ENCODE measurements around the gene EIF4E1B.
"Not testable (repeated sequence)": the region's sequence is repeated elsewhere in the genome, so short reads cannot be mapped to it uniquely, and the experiment has no call there.

EIF4E1B gene

GRCh38 chr5:176590035-176590717, 40.3 kb upstream of the EIF4E1B start:
- TF ChIP-seq, protein P1, sequence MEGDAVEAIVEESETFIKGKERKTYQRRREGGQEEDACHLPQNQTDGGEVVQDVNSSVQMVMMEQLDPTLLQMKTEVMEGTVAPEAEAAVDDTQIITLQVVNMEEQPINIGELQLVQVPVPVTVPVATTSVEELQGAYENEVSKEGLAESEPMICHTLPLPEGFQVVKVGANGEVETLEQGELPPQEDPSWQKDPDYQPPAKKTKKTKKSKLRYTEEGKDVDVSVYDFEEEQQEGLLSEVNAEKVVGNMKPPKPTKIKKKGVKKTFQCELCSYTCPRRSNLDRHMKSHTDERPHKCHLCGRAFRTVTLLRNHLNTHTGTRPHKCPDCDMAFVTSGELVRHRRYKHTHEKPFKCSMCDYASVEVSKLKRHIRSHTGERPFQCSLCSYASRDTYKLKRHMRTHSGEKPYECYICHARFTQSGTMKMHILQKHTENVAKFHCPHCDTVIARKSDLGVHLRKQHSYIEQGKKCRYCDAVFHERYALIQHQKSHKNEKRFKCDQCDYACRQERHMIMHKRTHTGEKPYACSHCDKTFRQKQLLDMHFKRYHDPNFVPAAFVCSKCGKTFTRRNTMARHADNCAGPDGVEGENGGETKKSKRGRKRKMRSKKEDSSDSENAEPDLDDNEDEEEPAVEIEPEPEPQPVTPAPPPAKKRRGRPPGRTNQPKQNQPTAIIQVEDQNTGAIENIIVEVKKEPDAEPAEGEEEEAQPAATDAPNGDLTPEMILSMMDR (IDR thresholded peaks at IDR 0.05; ENCODE audit: low read depth, low read length, poor library complexity, severe bottlenecking) = no peak
- no peak for TF ChIP-seq EZH2phosphoT487 (IDR thresholded peaks at IDR 0.05; ENCODE audit: borderline replicate concordance, low read length)
- Histone ChIP-seq H3K79me2 (ENCODE audit: control insufficient read depth, low read length) (no peaks in the 10 kb centered on the region), H3K27ac (ENCODE audit: low read depth, low read length) (no peak overlapping the region), H3K4me1 (ENCODE audit: control insufficient read depth, low read length) (no peaks in the 10 kb centered on the region), H3K36me3 (ENCODE audit: control insufficient read depth, low read length) (peaks cover 10% of the 10 kb centered on the region), H3K4me2 (ENCODE audit: low read length) (no peak overlapping the region), H3K9me3 (ENCODE audit: control insufficient read depth, insufficient read depth, low read length) (peaks cover 19% of the 10 kb centered on the region), H3K4me3 (ENCODE audit: low read length) (no peak overlapping the region), H4K20me1 (ENCODE audit: control insufficient read depth, insufficient read depth, low read depth, low read length) (no peaks in the 10 kb centered on the region), H3K27me3 (ENCODE audit: control insufficient read depth, low read length) (no peaks in the 10 kb centered on the region), H3K9me2 (replicated peaks; ENCODE audit: control insufficient read depth, low read length) (no peaks in the 10 kb centered on the region), H3F3A (ENCODE audit: control insufficient read depth, insufficient read depth) (peaks cover 4% of the 10 kb centered on the region; the same call in 1 of the 2 replicates)

DNA sequence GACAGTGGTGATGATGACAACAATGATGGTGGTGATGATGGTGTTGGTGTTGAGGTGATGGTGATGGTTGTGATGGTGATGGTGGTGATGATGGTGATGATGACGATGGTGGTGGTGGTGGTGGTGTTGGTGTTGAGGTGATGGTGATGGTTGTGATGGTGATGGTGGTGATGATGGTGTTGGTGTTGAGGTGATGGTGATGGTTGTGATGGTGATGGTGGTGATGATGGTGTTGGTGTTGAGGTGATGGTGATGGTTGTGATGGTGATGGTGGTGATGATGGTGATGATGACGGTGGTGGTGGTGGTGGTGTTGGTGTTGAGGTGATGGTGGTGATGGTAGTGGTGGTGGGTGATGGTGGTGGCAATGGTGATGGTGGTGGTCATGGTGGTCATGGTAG, 38.8 kb upstream of the EIF4E1B start:
- H3K79me2 ChIP-seq (ENCODE audit: control insufficient read depth, low read length); H3K27ac ChIP-seq (ENCODE audit: low read depth, low read length); H3K4me1 ChIP-seq (ENCODE audit: control insufficient read depth, low read length); H3K9me2 ChIP-seq (replicated peaks; ENCODE audit: control insufficient read depth, low read length); H3K4me3 ChIP-seq (ENCODE audit: low read length); H4K20me1 ChIP-seq (ENCODE audit: control insufficient read depth, insufficient read depth, low read depth, low read length); H3K36me3 ChIP-seq (ENCODE audit: control insufficient read depth, low read length); H3K27me3 ChIP-seq (ENCODE audit: control insufficient read depth, low read length); H3K4me2 ChIP-seq (ENCODE audit: low read length); H3F3A ChIP-seq (ENCODE audit: control insufficient read depth, insufficient read depth): not testable (repeated sequence)
- H3K9me3 ChIP-seq (ENCODE audit: control insufficient read depth, insufficient read depth, low read length) = peaks cover 12% of the 10 kb centered on the region; the same call in 1 of the 2 replicates

GRCh38 chr5:176592573-176592972, 37.9 kb upstream of the EIF4E1B start:
- no peaks in the 10 kb centered on the region for H4K20me1 ChIP-seq (ENCODE audit: control insufficient read depth, insufficient read depth, low read depth, low read length)
- H3K36me3 ChIP-seq (ENCODE audit: control insufficient read depth, low read length) = peaks cover 10% of the 10 kb centered on the region
- H3K4me1 ChIP-seq (ENCODE audit: control insufficient read depth, low read length) = no peaks in the 10 kb centered on the region
- no peaks in the 10 kb centered on the region for H3K9me2 ChIP-seq (replicated peaks; ENCODE audit: control insufficient read depth, low read length)
- H3K27me3 ChIP-seq (ENCODE audit: control insufficient read depth, low read length) = no peaks in the 10 kb centered on the region
- peaks cover 4% of the 10 kb centered on the region; the same call in 1 of the 2 replicates for H3F3A ChIP-seq (ENCODE audit: control insufficient read depth, insufficient read depth)
- H3K4me2 ChIP-seq (ENCODE audit: low read length) = no peak overlapping the region
- H3K27ac ChIP-seq (ENCODE audit: low read depth, low read length) = no peak overlapping the region
- no peaks in the 10 kb centered on the region for H3K79me2 ChIP-seq (ENCODE audit: control insufficient read depth, low read length)
- H3K4me3 ChIP-seq (ENCODE audit: low read length) = no peak overlapping the region
- peaks cover 12% of the 10 kb centered on the region; the same call in 1 of the 2 replicates for H3K9me3 ChIP-seq (ENCODE audit: control insufficient read depth, insufficient read depth, low read length)
- no peak for TF ChIP-seq EZH2phosphoT487 (IDR thresholded peaks at IDR 0.05; ENCODE audit: borderline replicate concordance, low read length)
- TF ChIP-seq, protein P1 (IDR thresholded peaks at IDR 0.05; ENCODE audit: low read depth, low read length, poor library complexity, severe bottlenecking) = no peak

DNA sequence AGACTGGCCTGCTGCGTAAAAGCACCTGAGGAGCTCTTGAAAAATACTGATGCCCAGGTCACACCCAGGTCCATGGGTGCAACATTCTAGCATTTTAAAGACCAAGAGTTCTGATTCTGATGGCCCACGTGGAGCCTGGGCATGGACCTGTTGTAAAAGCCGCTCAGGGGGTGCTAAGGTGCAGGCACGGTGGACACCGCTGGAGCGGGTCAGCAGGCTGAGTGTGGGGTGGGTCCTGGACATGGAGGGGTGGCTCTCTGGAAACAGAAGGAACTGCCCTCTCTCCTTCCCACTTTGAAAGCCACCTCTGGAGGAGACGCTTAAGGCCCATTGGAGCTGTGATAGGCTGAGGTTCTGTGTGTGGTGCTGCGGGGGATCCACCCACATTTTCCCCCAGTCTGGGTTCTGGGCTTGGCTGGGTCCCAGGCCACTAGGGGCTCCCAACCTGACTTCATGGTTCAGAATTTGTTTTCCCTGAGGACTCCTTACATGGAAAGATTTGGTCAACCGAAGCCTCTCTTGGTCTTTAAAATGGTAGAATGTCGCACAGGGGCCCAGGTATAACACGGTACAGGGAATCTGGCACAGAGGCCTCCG, 37.1 kb upstream of the EIF4E1B start:
- no peak overlapping the region for H3K4me2 ChIP-seq (ENCODE audit: low read length)
- H4K20me1 ChIP-seq (ENCODE audit: control insufficient read depth, insufficient read depth, low read depth, low read length) = no peaks in the 10 kb centered on the region
- H3K9me2 ChIP-seq (replicated peaks; ENCODE audit: control insufficient read depth, low read length) = no peaks in the 10 kb centered on the region
- H3K4me1 ChIP-seq (ENCODE audit: control insufficient read depth, low read length) = no peaks in the 10 kb centered on the region
- TF ChIP-seq, protein P1 (IDR thresholded peaks at IDR 0.05; ENCODE audit: low read depth, low read length, poor library complexity, severe bottlenecking) = no peak
- TF ChIP-seq EZH2phosphoT487 (IDR thresholded peaks at IDR 0.05; ENCODE audit: borderline replicate concordance, low read length) = no peak
- peaks cover 12% of the 10 kb centered on the region; the same call in 1 of the 2 replicates for H3K9me3 ChIP-seq (ENCODE audit: control insufficient read depth, insufficient read depth, low read length)
- peaks cover 11% of the 10 kb centered on the region for H3K36me3 ChIP-seq (ENCODE audit: control insufficient read depth, low read length)
- H3K27me3 ChIP-seq (ENCODE audit: control insufficient read depth, low read length) = no peaks in the 10 kb centered on the region
- H3K4me3 ChIP-seq (ENCODE audit: low read length) = no peak overlapping the region
- H3K27ac ChIP-seq (ENCODE audit: low read depth, low read length) = no peak overlapping the region
- H3K79me2 ChIP-seq (ENCODE audit: control insufficient read depth, low read length) = no peaks in the 10 kb centered on the region
- H3F3A ChIP-seq (ENCODE audit: control insufficient read depth, insufficient read depth) = peaks cover 4% of the 10 kb centered on the region; the same call in 1 of the 2 replicates

All from DOHH2 (cell line).